Stimulated activated CD4-positive, alpha-beta T cell treated with anti-CD3 and anti-CD28 coated beads, Interleukin-12 subunit alpha, Interleukin-12 subunit beta, amount 100 ng/mL, for 48 hours (primary cell): ENCODE data around the gene SLC12A8.

ENCODE experiments used
- DNase-seq, 3 donors: peaks; one replicate each; pipeline ENCODE4 v3.0.0-alpha.2; 2020; ENCODE audit warnings: low read depth in 2 of 3, low spot score in 1 of 3

SLC12A8 gene

DNA sequence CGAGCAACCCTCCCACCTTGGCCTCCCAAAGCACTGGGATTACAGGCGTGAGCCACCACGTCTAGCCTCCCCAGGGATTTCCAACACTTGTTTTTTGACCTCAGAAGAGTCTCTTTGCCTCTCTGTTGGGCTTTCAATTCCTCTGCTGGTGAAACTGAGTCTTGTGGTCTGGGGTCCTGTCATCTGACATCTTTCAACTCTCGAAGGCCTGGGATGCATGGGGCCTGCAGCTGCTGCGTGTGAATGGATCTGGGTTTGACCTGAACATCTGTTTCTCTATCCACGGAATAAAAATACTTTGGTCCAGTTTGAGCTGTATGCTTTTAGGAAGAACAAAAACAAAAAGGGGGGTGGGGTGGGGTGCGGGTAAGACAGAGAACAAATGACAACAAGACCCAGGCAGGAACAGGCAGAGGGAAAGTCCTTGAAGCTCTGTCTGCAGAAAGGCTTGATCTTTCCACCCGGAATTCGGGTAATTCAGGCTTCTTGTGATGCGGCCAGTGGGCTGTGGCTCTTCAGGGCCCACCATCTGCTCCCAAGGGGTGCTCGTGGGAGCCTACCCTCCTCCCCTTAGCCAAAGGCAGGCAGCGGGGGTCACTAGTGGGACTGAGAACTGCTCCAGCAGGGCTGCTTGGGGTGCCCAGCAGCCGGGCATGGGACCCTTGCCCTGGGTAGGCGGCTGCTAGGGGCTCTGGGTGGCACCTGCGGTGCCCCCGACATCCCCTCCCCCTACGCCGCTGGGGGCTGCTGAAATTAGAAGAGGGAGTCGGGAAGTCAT lies 71.5 kb downstream of the SLC12A8 start:
- no peak for DNase-seq

DNA sequence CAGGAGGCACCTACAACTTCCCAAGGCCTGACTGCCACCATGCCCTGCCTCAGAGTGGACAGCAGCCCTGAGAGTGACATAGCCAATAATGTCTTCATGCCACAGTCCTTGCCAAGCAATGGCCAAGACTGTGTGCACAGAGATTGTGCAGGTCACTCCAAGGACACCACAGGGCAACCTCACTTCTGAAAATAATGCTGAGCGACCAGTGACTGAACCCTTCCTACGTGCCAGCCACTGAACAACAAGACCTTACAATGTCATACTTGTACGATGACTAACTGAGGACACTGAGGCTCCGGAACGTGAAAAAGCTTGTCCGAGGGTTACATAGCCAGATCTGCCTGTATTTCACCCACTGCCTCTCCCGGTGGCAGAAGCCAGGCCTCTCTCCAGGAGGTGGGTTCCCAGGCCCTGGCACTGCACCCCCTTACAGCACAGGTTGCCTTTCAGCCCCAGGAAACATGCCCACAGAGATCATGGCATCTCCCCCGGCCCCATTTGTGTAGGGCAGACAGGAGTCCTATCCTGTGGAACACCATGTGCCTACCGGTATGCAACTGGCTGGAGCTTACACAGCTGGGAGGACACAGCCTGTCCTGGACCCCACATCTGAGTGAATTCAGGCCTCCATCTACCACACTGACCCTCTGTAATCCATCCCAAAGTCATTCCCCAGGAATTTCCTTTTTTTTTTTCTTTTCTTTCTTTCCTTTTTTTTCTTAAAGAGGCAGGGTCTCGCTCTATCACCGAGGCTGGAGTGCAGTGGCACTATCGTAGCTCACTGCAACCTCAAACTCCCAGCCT lies 72.3 kb downstream of the SLC12A8 start:
- no peak for DNase-seq

DNA sequence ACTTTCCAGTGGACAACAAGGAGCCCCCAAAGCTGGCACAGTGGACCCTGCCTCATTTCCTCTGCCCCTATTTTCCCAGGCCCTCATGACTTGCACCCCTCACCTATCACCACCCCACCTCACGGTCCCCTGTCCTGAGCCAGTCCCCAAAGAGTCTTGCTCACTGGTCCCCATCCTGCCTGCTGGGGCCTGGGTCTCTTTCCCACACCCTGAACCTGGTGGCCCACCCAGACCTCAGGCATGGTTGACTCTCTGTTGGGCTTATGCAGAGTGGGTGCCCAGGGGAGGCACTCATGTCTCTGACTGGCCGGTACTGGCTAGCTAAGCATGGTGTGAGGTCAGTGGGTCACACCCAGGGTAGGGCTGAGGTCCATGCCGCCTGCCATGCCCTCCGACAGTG lies 73.2 kb downstream of the SLC12A8 start:
- no peak for DNase-seq

- no peak for DNase-seq
These were observed 75.1 kb downstream of the SLC12A8 start for GRCh38 chr3:125137358-125138033.

DNA sequence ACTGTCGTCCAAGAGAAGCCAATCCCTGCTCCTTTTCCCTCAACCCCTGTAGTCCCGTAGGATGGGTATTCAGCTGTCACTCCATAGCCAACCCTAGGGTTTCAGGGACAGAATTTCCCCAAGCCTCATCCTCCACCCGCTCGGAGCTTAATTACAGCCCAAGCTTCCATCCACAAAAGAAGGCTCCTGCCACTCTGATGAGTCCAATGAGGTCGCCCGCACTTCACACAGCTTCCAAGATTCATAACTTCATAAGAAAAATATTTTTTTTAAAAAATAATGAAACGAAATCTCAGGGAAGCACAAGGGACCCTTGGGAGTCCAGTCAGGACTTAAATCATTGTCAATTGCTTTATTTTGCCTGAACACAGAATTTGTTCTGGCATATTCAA lies 75.6 kb downstream of the SLC12A8 start:
- no peak for DNase-seq

- no peak for DNase-seq
These were observed 76.0 kb downstream of the SLC12A8 start for GRCh38 chr3:125136515-125136914.

- DNase-seq = no peak
These were observed 77.6 kb downstream of the SLC12A8 start for GRCh38 chr3:125134952-125135351.

GRCh38 chr3:125132815-125133214 lies 79.7 kb downstream of the SLC12A8 start:
- DNase-seq = no peak

DNA sequence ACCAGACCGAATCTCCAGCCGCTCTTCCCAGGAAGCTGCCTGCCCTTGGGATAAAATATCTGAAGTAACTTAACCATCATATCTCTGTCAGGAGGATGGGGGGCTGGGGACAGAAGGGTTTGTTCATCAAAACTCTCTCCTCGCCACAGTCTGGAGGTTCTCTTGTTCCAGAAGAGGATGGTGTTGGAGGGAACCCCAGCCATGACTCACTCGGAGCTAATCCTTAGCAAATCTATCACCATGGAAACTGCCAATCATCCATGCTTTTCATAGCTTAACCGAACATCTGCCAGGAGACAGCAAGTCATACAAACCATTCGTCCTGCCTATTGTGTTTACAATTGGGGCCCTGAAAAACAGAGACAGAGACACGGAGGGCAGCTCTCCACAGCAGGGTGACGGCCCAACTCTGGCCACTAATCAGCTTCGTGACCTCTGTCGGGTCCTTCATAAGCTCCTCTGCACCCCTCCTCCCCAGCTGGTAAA lies 83.0 kb downstream of the SLC12A8 start:
- DNase-seq = no peak

DNA sequence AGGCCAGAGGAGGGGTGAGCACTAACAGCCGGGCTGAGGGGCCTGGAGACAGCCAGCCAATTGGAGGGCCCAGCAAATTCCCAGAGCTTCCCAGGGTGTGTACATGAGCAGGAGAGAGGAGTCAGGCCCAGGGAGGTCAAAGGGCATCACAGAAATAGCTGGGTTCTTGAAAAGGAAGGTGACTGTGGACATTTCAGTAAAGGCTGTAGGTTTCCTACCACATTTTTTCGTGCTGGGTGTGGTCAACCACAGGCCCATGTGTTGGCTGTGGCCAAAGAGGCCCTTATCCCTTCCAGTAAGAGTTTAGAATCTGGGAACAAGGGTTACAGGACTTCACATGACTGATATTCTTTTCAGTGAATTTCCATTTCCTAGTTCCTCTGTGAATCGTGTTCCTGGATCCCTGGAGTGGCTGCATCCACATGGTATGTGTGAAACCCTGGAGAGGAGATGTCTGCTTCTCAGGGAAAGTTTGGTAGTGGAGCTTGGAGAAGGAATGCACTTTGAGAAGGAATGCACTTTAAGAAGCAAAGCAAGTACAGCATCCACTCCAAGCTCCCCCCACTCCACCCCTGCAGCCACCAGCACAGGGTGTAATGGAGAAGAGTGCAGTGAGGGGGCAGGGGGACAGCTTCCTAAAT lies 83.6 kb downstream of the SLC12A8 start:
- no peak for DNase-seq

DNA sequence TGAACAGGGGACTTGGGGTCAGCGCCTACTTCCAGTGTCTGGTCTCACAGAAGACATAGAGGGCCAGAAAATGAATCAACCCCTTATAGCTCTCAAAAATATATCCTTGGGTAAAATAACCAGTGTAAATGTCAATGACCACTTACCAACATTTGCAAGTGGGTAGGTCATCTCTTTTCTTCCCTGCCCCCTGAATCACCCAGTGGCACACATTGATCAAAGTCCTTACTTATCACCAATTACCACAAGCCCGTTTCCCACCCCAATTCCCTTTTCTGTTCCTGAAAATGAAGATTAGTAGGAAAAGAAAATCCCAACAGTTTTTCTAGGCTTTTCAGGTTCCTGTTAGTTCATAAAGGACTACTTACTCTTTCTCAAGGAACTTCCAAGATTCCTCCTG lies 86.2 kb downstream of the SLC12A8 start:
- DNase-seq = no peak

DNA sequence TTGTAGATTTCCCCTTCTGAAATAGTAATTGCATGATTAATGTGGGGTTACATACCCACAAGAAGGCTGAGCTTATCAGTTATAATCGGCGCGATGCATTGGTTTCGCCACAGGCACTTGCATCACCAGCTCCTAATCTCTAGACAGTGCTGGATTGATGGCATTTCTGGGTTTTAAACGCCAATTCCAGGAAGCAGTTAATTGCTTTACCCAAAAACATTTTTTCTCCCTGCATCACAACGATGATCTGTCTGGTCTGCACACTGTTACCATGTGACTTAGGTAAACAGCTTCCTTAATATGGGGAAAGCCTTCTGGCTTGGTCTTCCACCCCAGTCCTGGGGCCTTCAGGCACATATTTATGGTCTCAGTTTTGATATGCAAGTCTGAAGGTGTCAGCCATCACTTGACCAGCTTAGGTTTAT lies 86.7 kb downstream of the SLC12A8 start:
- DNase-seq = peak in 1 of 3 donors; percentile 53

DNA sequence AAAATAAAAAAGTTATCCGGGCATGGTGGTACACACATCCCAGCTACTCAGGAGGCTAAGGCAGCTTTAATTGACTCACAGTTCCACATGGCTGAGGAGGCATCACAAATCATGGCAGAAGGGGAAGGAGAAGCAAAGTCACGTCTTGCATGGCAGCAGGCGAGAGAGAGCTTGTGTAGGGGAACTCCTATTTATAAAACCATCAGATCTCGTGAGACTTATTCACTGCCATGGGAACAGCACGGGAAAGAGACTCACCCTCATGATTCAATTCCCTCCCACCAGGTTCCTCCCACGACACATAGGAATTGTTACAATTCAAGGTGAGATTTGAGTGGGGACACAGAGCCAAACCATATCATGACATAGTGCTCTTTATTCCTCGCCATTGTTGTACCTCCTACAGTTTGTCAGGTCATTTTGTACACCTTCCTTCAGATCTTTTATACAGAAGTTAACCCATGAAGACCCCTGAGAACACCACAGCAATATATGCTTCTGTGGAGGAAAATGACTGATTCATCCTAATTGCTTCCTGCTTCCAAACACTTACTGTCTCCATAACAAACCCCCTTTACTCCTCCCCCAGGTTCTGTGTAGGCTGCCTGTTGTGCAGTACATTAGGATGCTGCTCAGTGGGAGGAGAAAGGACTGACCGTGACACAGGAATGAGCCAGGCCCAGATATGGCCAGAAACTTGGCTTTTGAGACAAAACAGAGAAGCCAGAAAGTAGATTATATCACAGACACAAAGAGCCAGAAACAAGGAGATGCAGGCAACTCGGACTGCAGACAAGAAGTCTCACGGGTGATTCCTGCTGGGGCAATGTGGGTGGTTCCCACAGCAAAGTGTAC lies 88.9 kb downstream of the SLC12A8 start:
- no peak for DNase-seq

GRCh38 chr3:125121246-125122010 lies 91.1 kb downstream of the SLC12A8 start:
- DNase-seq = no peak

DNA sequence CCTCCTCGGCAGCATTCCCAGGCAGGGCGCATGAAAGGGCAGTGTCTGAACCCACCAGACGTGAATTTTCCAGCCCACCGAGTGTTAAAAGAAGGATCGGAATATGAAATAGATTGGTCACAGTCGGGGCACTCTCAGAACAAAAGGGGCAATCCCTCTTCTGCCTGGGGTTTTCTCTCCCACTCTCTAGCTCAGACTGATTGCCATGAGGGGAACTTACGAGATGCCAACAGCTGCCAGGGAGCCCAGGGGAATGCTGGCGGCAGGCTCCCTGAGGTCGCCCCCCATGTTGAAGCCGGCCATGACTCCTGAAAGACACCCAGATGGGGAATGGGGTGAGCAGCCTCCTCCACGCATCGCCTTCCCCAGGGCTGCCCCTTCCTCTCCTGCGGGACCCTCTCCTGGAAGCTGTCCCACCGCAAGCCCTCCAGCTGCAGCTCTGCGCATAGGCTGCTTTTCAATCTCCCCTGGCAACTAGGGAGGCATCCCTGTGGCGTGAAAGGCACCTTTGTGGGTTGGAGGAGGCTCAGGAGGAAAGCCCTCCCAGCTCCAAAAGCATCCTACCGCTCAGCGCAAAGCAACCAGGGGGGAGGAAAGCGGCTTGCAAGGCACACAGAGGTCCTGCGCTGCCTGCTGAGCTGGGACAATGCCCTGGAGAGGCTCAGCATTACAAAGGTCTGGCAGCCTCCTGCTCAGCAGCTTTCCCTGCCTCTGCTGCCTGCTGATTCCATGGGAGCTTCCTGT lies 92.0 kb downstream of the SLC12A8 start:
- no peak for DNase-seq

- no peak for DNase-seq
These were observed 92.7 kb downstream of the SLC12A8 start for GRCh38 chr3:125119752-125120378.

GRCh38 chr3:125118600-125118999 lies 93.9 kb downstream of the SLC12A8 start:
- no peak for DNase-seq

DNA sequence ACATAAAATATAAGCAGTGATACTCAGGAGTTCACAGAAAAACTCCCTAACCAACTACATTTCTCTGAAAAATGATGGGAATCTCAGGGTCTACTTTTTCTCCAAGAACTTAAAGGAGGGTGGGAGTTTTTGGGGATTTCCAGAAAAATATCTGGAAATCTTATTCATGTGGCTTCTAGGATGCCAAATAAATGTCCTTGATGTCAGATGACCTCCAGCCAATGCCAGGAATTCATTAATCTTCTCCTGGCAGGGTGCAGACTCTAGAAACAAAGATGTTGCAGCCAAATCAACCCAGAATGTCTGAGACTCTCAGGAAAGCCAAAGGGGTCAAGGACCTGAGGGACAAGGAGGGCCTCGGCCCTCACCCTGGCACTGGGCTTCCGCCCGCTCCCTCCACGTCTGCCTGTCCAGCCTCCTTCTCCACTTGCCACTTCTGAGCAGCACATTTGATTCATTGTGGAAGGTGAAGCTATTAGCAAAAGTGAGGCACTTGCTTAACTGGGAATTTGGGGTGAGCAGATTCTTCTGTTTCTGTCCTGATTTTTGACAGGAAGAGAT lies 94.8 kb downstream of the SLC12A8 start:
- DNase-seq = no peak
